Suprapubic skin (tissue), 3 donors: ENCODE data around the gene GRIK4.

Experiments used
- POLR2A ChIP-seq, 2 donors: fragments of 450-650 bp; IDR thresholded peaks; one replicate each; pipeline ENCODE4 v1.6.1; 2017; ENCODE audit warnings: antibody characterized with exemption in 2 of 2, mild to moderate bottlenecking in 2 of 2, moderate library complexity in 2 of 2
- TF ChIP-seq, protein P1 (sequence below), 2 donors: fragments of 200-600 bp in 1 of 2; fragments of 450-650 bp in 1 of 2; sonication (generic) in 1 of 2; IDR thresholded peaks; one replicate each; pipeline ENCODE4 v1.5.1; 2016 to 2019; ENCODE audit warnings: antibody characterized with exemption in 2 of 2, mild to moderate bottlenecking in 1 of 2, moderate library complexity in 1 of 2

GRCh38 chr11:121029153-121029552, 517.6 kb downstream of the GRIK4 start:
- TF ChIP-seq, protein P1, sequence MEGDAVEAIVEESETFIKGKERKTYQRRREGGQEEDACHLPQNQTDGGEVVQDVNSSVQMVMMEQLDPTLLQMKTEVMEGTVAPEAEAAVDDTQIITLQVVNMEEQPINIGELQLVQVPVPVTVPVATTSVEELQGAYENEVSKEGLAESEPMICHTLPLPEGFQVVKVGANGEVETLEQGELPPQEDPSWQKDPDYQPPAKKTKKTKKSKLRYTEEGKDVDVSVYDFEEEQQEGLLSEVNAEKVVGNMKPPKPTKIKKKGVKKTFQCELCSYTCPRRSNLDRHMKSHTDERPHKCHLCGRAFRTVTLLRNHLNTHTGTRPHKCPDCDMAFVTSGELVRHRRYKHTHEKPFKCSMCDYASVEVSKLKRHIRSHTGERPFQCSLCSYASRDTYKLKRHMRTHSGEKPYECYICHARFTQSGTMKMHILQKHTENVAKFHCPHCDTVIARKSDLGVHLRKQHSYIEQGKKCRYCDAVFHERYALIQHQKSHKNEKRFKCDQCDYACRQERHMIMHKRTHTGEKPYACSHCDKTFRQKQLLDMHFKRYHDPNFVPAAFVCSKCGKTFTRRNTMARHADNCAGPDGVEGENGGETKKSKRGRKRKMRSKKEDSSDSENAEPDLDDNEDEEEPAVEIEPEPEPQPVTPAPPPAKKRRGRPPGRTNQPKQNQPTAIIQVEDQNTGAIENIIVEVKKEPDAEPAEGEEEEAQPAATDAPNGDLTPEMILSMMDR (IDR thresholded peaks at IDR 0.05): no peak
- no peak for TF ChIP-seq POLR2A (IDR thresholded peaks at IDR 0.05)
